Measurements from ENCODE around the gene EFEMP2. TPM values are rescaled to one million over a fixed set of nuclear protein-coding genes. Genes with fewer than 3 reads are reported as not detected.
"Not testable (repeated sequence)": the region's sequence is repeated elsewhere in the genome, so short reads cannot be mapped to it uniquely, and the experiment has no call there.

Gene EFEMP2
- total RNA-seq, 1 donor from 2014 or later = 97.3 TPM

DNA sequence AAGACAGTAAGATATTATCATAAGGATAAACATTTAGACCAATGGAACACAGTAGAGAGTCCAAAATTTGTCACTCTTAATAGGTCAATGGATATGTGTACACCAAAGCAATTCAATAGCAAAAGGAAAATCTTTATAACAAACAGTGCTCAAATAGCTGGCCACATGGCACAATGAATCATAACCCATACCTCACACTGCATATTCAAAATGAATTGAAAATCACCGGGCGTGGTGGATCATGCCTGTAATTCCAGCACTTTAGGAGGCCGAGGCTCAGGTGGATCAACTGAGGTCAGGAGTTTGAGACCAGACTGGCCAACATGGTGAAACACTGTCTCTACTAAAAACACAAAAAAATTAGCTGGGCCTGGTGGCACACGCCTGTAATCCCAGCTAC lies 30.5 kb downstream of the EFEMP2 start:
- H3K4me2 ChIP-seq (ENCODE audit: low read length) = no peak overlapping the region
- Mint-ChIP-seq H3K4me3 (ENCODE audit: unreplicated experiment) (no peak overlapping the region), H3K9me3 (ENCODE audit: unreplicated experiment) (no peaks in the 10 kb centered on the region), H3K27ac (ENCODE audit: unreplicated experiment) (no peak overlapping the region), H3K4me1 (ENCODE audit: low read depth, unreplicated experiment) (no peaks in the 10 kb centered on the region), H3K36me3 (ENCODE audit: low read depth, unreplicated experiment) (peaks cover 3% of the 10 kb centered on the region), H3K27me3 (ENCODE audit: low read depth, unreplicated experiment) (no peaks in the 10 kb centered on the region)
- no peak overlapping the region for H3K9ac ChIP-seq (ENCODE audit: low read length)
- no peak overlapping the region for H3K27ac ChIP-seq (ENCODE audit: low read depth, low read length)
- no peaks in the 10 kb centered on the region for H3K9me3 ChIP-seq (ENCODE audit: insufficient read depth, low read depth, low read length)
- H2AFZ ChIP-seq (ENCODE audit: low read depth, low read length) = no peak overlapping the region
- FAIRE-seq (no peak), DNase-seq (ENCODE audit: low read depth) (no peak)
- no peaks in the 10 kb centered on the region for H3K36me3 ChIP-seq (ENCODE audit: insufficient read depth, low read length)
- H4K20me1 ChIP-seq (ENCODE audit: insufficient read depth, low read length) = no peaks in the 10 kb centered on the region
- H3K4me3 ChIP-seq (ENCODE audit: insufficient read depth, low read depth, low read length) = no peak overlapping the region
- H3K27me3 ChIP-seq (ENCODE audit: insufficient read depth, low read length) = no peaks in the 10 kb centered on the region
- no peaks in the 10 kb centered on the region for H3K4me1 ChIP-seq (ENCODE audit: insufficient read depth, low read length)
- no peaks in the 10 kb centered on the region for H3K79me2 ChIP-seq (ENCODE audit: insufficient read depth, low read length)
- TF ChIP-seq, protein P1, sequence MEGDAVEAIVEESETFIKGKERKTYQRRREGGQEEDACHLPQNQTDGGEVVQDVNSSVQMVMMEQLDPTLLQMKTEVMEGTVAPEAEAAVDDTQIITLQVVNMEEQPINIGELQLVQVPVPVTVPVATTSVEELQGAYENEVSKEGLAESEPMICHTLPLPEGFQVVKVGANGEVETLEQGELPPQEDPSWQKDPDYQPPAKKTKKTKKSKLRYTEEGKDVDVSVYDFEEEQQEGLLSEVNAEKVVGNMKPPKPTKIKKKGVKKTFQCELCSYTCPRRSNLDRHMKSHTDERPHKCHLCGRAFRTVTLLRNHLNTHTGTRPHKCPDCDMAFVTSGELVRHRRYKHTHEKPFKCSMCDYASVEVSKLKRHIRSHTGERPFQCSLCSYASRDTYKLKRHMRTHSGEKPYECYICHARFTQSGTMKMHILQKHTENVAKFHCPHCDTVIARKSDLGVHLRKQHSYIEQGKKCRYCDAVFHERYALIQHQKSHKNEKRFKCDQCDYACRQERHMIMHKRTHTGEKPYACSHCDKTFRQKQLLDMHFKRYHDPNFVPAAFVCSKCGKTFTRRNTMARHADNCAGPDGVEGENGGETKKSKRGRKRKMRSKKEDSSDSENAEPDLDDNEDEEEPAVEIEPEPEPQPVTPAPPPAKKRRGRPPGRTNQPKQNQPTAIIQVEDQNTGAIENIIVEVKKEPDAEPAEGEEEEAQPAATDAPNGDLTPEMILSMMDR (IDR thresholded peaks at IDR 0.05; ENCODE audit: insufficient read depth, low read depth, low read length) = no peak
- no peak for TF ChIP-seq EZH2 (IDR thresholded peaks at IDR 0.05; ENCODE audit: insufficient read depth, low read length)

DNA sequence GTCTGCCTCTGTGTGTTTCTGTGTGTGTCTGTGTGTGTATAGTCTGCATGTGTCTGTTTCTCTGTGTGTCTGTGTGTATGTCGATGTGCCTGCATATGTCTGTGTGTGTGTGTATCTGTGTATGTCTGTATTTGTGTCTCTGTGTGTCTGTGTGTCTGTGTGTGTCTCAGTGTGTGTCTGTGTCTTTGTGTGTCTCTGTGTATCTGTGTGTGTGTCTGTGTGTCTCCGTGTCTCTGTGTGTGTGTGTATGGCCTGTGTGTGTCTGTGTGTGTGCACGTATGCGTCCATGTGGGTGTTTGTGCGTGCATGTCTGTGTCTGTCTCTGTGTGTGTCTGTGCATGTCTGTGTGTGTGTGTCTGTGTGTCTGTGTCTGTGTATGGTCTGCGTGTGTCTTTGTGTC lies 38.4 kb downstream of the EFEMP2 start:
- Histone ChIP-seq H3K27ac (ENCODE audit: low read depth, low read length) (no peak overlapping the region), H3K4me3 (ENCODE audit: insufficient read depth, low read depth, low read length) (peak overlapping the region; percentile 81), H2AFZ (ENCODE audit: low read depth, low read length) (peak overlapping the region; percentile 97), H3K27me3 (ENCODE audit: insufficient read depth, low read length) (peaks cover 26% of the 10 kb centered on the region), H3K4me2 (ENCODE audit: low read length) (peak overlapping the region; percentile 100), H3K4me1 (ENCODE audit: insufficient read depth, low read length) (peaks cover 20% of the 10 kb centered on the region), H3K36me3 (ENCODE audit: insufficient read depth, low read length) (no peaks in the 10 kb centered on the region), H3K9ac (ENCODE audit: low read length) (peak overlapping the region; percentile 80), H3K9me3 (ENCODE audit: insufficient read depth, low read depth, low read length) (no peaks in the 10 kb centered on the region), H4K20me1 (ENCODE audit: insufficient read depth, low read length) (no peaks in the 10 kb centered on the region), H3K79me2 (ENCODE audit: insufficient read depth, low read length) (peaks cover 6% of the 10 kb centered on the region)
- Mint-ChIP-seq H3K9me3 (ENCODE audit: unreplicated experiment) (peaks cover 4% of the 10 kb centered on the region), H3K27me3 (ENCODE audit: low read depth, unreplicated experiment) (peaks cover 16% of the 10 kb centered on the region), H3K36me3 (ENCODE audit: low read depth, unreplicated experiment) (peaks cover 3% of the 10 kb centered on the region), H3K4me3 (ENCODE audit: unreplicated experiment) (no peak overlapping the region), H3K27ac (ENCODE audit: unreplicated experiment) (no peak overlapping the region), H3K4me1 (ENCODE audit: low read depth, unreplicated experiment) (peaks cover 2% of the 10 kb centered on the region)
- TF ChIP-seq EZH2 (IDR thresholded peaks at IDR 0.05; ENCODE audit: insufficient read depth, low read length) = no peak
- TF ChIP-seq, protein P1 (IDR thresholded peaks at IDR 0.05; ENCODE audit: insufficient read depth, low read depth, low read length) = no peak
- no peak for FAIRE-seq
- DNase-seq (ENCODE audit: low read depth) = no peak

DNA sequence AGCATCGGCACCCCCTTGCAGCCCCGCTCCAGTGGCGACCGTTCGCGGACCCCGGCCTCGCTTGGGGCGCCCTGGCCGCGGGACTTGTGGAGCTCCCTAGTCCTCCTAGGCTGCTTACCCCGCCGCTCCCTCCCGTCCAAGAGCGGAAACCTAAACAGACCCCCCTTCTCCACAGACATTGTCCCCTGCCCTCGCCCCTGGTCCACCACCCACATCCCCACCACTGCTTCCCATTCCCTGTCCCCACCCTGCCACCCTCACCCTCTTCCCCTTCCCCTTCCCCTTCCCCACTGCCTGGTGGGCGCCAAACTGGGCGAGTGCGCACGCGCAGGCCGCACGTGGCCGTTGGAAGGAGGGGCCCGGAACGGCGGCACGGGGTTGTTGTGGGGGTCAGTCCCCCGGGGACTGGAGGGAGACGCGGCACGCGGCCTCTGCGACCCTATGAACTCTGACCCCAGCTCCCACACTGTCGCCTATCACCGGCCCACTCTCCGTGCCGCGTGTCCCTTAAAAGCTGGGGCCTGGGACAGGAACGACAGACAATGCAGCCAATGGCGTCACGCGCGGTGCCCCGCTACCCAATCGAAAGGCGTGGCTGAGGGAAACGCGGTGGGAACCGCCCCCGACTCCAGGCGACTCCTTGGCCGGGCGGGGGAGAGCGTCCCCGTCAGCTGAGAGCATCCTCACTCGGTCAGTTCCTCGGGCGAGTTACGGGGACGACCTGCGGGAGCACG lies 39.1 kb downstream of the EFEMP2 start, which contains the start of gene SNX32:
Gene SNX32, plus strand, starts transcription at position 667 of the 734 bp plus-strand sequence. CDS start 103 bp downstream, outside the sequence.
- peaks cover 20% of the 10 kb centered on the region for H3K4me1 ChIP-seq (ENCODE audit: insufficient read depth, low read length)
- FAIRE-seq = peak; percentile 76
- peaks cover 6% of the 10 kb centered on the region for H3K79me2 ChIP-seq (ENCODE audit: insufficient read depth, low read length)
- H3K27me3 ChIP-seq (ENCODE audit: insufficient read depth, low read length) = peaks cover 26% of the 10 kb centered on the region
- H3K9me3 Mint-ChIP-seq (ENCODE audit: unreplicated experiment) = peaks cover 4% of the 10 kb centered on the region
- H3K27ac ChIP-seq (ENCODE audit: low read depth, low read length) = peak within 1 kb of the TSS; percentile 48
- TF ChIP-seq EZH2 (IDR thresholded peaks at IDR 0.05; ENCODE audit: insufficient read depth, low read length) = no peak
- TF ChIP-seq, protein P1 (IDR thresholded peaks at IDR 0.05; ENCODE audit: insufficient read depth, low read depth, low read length) = no peak
- peak within 1 kb of the TSS; percentile 80 for H3K9ac ChIP-seq (ENCODE audit: low read length)
- H3K4me1 Mint-ChIP-seq (ENCODE audit: low read depth, unreplicated experiment) = peaks cover 2% of the 10 kb centered on the region
- no peaks in the 10 kb centered on the region for H3K9me3 ChIP-seq (ENCODE audit: insufficient read depth, low read depth, low read length)
- H3K27ac Mint-ChIP-seq (ENCODE audit: unreplicated experiment) = peak within 1 kb of the TSS; percentile 23
- peak within 1 kb of the TSS; percentile 100 for H3K4me2 ChIP-seq (ENCODE audit: low read length)
- H3K27me3 Mint-ChIP-seq (ENCODE audit: low read depth, unreplicated experiment) = peaks cover 16% of the 10 kb centered on the region
- H3K36me3 ChIP-seq (ENCODE audit: insufficient read depth, low read length) = no peaks in the 10 kb centered on the region
- DNase-seq (ENCODE audit: low read depth) = peak; percentile 78
- peak within 1 kb of the TSS; percentile 81 for H3K4me3 ChIP-seq (ENCODE audit: insufficient read depth, low read depth, low read length)
- peaks cover 3% of the 10 kb centered on the region for H3K36me3 Mint-ChIP-seq (ENCODE audit: low read depth, unreplicated experiment)
- no peaks in the 10 kb centered on the region for H4K20me1 ChIP-seq (ENCODE audit: insufficient read depth, low read length)
- H3K4me3 Mint-ChIP-seq (ENCODE audit: unreplicated experiment) = no peak within 1 kb of the TSS
- H2AFZ ChIP-seq (ENCODE audit: low read depth, low read length) = peak within 1 kb of the TSS; percentile 97

DNA sequence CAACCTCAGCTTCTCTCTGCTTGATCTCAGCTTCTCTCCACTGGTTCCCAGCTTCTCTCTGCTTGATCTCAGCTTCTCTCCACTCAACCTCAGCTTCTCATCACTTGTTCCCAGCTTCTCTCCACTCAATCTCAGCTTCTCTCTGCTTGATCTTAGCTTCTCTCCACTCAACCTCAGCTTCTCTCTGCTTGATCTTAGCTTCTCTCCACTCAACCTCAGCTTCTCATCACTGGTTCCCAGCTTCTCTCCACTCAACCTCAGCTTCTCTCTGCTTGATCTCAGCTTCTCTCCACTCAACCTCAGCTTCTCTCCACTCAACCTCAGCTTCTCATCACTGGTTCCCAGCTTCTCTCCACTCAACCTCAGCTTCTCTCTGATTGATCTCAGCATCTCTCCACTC lies 40.4 kb downstream of the EFEMP2 start:
- H3K9me3 Mint-ChIP-seq (ENCODE audit: unreplicated experiment); H3K9me3 ChIP-seq (ENCODE audit: insufficient read depth, low read depth, low read length); H3K9ac ChIP-seq (ENCODE audit: low read length); FAIRE-seq; H3K36me3 Mint-ChIP-seq (ENCODE audit: low read depth, unreplicated experiment); DNase-seq (ENCODE audit: low read depth); H3K27ac ChIP-seq (ENCODE audit: low read depth, low read length); H3K79me2 ChIP-seq (ENCODE audit: insufficient read depth, low read length); H4K20me1 ChIP-seq (ENCODE audit: insufficient read depth, low read length); H3K4me3 ChIP-seq (ENCODE audit: insufficient read depth, low read depth, low read length); H2AFZ ChIP-seq (ENCODE audit: low read depth, low read length); H3K36me3 ChIP-seq (ENCODE audit: insufficient read depth, low read length); H3K27ac Mint-ChIP-seq (ENCODE audit: unreplicated experiment); H3K4me1 Mint-ChIP-seq (ENCODE audit: low read depth, unreplicated experiment); H3K4me2 ChIP-seq (ENCODE audit: low read length): not testable (repeated sequence)
- peaks cover 28% of the 10 kb centered on the region for H3K27me3 ChIP-seq (ENCODE audit: insufficient read depth, low read length)
- peaks cover 20% of the 10 kb centered on the region for H3K4me1 ChIP-seq (ENCODE audit: insufficient read depth, low read length)
- H3K27me3 Mint-ChIP-seq (ENCODE audit: low read depth, unreplicated experiment) = peaks cover 20% of the 10 kb centered on the region
- peak overlapping the region; percentile 18 for H3K4me3 Mint-ChIP-seq (ENCODE audit: unreplicated experiment)
